GM06990 (cell line): ENCODE results near the gene BAZ1A.

Source experiments
- DNase-seq: peaks from one replicate; pipeline ENCODE4 v3.0.0-alpha.2; 2011; ENCODE audit not compliant: insufficient read length; ENCODE audit errors: extremely low read depth
- H3K27me3 ChIP-seq: replicated peaks from 2 replicates; pipeline ENCODE4 v1.6.0; 2011; ENCODE audit warnings: low read length; ENCODE audit not compliant: control insufficient read depth, insufficient read depth
- H3K36me3 ChIP-seq: 2 replicates; pipeline ENCODE4 v1.5.1; 2011; ENCODE audit warnings: low read length; ENCODE audit not compliant: control insufficient read depth, insufficient read depth
- H3K4me3 ChIP-seq: replicated peaks from 2 replicates; pipeline ENCODE4 v1.5.1; 2011; ENCODE audit warnings: low read depth, mild to moderate bottlenecking, control low read depth, low read length
- CTCF ChIP-seq: IDR thresholded peaks from 2 replicates; pipeline ENCODE4 v1.5.1; 2011; ENCODE audit warnings: low read length, control low read depth, mild to moderate bottlenecking, inconsistent platforms; ENCODE audit not compliant: insufficient read depth, poor library complexity, severe bottlenecking

The BAZ1A gene

GRCh38 chr14:34792598-34792997 is 82.6 kb downstream of the BAZ1A start:
- no peak for TF ChIP-seq CTCF
- H3K4me3 ChIP-seq: no peak overlapping the region
- no peak for DNase-seq
- H3K27me3 ChIP-seq: no peaks in the 10 kb centered on the region
- H3K36me3 ChIP-seq: no peaks in the 10 kb centered on the region; the same call in none of the 2 replicates

GRCh38 chr14:34785223-34786006 is 89.7 kb downstream of the BAZ1A start:
- peak; percentile 4 for DNase-seq
- Histone ChIP-seq H3K27me3 (no peaks in the 10 kb centered on the region), H3K36me3 (peaks cover 1% of the 10 kb centered on the region; the same call in 1 of the 2 replicates), H3K4me3 (no peak overlapping the region)
- no peak for TF ChIP-seq CTCF

- no peak for TF ChIP-seq CTCF
- Histone ChIP-seq H3K36me3 (peaks cover 1% of the 10 kb centered on the region; the same call in 1 of the 2 replicates), H3K4me3 (no peak overlapping the region), H3K27me3 (no peaks in the 10 kb centered on the region)
- no peak for DNase-seq
Observed at GRCh38 chr14:34782031-34782430, 93.1 kb downstream of the BAZ1A start.

GRCh38 chr14:34781242-34781641 is 93.9 kb downstream of the BAZ1A start:
- no peak for DNase-seq
- peaks cover 3% of the 10 kb centered on the region; the same call in 1 of the 2 replicates for H3K36me3 ChIP-seq
- H3K27me3 ChIP-seq: no peaks in the 10 kb centered on the region
- no peak overlapping the region for H3K4me3 ChIP-seq
- no peak for TF ChIP-seq CTCF

GRCh38 chr14:34780646-34781045 is 94.5 kb downstream of the BAZ1A start:
- peaks cover 5% of the 10 kb centered on the region; the same call in 1 of the 2 replicates for H3K36me3 ChIP-seq

More at GRCh38 chr14:34780646-34781045, 94.5 kb downstream of the BAZ1A start:
- Histone ChIP-seq H3K4me3 (no peak overlapping the region), H3K27me3 (no peaks in the 10 kb centered on the region)
- no peak for DNase-seq
- TF ChIP-seq CTCF: no peak
